GM21515 (cell line): ENCODE measurements around the gene TMEM132C.

ENCODE experiments used
- ATAC-seq: cut with Tn5 transposase; IDR thresholded peaks from one replicate; pipeline ENCODE4 v1.9.1; 2021; ENCODE audit not compliant: unreplicated experiment

Gene TMEM132C

DNA sequence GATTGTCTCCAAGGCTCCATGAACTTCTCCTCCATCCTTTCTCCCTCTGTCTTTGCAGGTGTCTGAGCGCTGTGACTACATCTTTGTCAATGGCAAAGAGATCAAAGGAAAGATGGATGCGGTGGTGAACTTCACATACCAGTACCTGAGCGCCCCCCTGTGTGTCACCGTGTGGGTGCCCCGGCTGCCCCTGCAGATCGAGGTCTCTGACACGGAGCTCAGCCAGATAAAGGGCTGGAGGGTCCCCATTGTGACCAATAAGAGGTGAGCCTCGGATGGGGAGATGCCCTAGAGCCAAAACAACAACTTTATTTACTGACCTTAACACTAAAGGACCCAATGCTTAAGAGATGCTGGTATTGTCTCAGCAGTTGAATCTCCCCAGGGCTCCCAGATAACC lies 426.8 kb downstream of the TMEM132C start:
- no peak for ATAC-seq

DNA sequence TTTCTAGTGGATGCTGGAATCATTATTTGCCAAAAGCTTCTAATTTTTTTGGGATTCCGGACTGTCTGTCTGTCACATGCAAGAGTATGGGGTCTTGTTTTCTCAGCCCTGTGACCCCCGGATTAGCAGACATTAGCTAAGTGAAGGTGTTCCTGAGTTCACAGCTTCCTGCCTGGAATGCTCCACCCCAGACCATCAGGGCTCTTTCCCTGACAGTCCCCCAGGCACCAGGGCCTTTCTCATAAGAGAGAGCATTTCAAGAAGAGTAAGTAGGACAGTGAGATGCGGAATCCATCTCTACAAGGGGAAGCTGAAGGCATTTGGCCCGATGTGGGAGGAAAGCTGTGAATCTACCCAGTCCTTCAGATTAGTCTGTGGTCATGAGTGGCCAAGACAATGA lies 427.5 kb downstream of the TMEM132C start:
- no peak for ATAC-seq

DNA sequence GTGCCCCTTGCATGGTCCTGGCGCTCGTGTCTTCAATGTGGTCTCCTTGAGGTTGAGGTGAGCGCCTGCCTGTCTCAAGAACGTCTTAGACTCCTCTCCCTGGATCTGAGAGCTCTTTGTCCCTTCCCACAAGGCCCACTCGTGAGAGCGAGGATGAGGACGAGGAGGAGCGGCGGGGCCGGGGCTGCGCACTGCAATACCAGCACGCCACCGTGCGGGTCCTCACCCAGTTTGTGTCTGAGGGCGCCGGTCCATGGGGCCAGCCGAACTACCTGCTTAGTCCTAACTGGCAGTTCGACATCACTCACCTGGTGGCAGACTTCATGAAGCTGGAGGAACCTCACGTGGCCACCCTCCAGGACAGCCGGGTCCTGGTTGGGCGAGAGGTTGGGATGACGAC lies 428.7 kb downstream of the TMEM132C start:
- no peak for ATAC-seq

DNA sequence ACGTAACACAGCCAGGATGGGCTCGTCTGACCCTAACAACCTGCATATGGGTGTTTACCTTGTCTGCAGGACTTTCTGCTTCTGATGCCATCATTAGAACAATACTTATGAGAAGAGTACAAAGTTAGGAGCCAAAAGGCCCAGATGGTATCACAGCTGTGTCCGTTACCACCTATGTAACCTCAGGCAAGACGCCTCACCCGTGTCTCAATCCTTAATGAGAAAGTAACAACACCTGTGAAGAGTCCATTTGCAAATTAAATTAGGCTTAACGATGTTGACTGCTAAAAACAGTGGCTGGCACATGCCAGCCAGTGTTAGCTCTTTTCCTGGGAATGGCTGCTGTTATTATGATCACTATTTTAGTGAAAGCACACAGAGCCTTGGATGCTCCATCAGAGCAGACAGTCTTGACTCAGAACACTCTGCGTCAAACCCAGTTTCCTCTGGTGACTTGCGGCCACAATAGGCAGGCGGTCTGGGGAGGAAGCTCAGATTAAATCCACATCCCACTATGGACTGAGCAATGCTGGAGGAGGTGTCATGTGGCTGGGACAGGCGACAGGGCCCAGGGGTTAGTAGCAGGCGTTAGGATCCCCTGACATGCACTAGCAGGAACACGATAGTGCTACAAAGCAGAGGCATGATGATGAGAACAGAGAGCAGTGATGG lies 431.5 kb downstream of the TMEM132C start:
- ATAC-seq, result no peak

DNA sequence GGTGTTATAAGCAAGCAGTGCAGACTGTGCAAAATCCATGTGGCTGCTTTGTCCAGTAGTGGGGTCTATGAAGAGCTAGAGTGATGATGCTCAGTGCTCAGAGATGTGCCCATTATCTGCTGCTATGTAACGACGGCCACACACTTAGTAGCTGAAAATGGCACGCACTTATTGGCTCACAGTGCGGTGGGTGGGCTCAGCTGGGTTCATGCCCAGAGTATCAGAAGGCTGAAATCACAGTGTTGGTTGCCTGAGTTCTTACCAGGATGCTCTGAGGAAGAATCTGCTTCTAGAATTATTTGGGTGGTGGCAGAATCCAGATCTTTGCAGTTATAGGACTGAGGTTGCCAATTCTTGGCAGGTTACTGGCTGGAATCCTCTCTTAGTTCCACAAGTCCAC lies 432.1 kb downstream of the TMEM132C start:
- ATAC-seq, result no peak

DNA sequence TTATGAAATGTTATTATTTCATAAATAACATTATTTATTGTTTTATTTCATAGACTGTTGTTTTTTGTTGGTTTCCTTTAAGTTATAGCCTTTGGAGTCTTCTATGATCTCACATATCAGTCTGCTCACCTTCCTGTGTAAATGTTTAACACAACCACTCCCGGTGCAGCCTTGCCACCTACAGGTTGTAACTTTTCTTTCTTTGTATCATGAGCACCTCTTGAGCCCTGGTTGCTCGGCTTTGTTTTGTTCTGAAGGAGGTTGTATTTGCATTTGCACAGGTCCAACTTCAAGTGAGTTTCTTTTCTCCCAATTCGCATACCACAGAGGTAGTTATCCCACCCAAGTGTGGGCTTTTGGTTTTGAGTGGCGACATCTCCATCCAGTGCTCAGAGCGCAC lies 435.4 kb downstream of the TMEM132C start:
- no peak for ATAC-seq

DNA sequence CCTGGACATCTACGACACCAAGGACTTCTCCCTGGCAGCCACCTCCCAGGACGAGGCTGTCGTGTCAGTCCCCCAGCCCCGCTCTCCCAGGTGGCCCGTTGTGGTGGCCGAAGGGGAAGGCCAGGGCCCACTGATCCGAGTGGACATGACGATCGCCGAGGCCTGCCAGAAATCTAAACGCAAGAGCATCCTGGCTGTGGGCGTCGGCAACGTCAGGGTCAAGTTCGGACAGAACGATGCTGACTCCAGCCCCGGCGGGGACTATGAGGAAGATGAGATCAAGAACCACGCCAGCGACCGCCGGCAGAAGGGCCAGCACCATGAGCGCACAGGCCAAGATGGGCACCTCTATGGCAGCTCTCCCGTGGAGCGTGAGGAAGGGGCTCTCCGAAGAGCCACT lies 438.2 kb downstream of the TMEM132C start:
- ATAC-seq, result no peak

DNA sequence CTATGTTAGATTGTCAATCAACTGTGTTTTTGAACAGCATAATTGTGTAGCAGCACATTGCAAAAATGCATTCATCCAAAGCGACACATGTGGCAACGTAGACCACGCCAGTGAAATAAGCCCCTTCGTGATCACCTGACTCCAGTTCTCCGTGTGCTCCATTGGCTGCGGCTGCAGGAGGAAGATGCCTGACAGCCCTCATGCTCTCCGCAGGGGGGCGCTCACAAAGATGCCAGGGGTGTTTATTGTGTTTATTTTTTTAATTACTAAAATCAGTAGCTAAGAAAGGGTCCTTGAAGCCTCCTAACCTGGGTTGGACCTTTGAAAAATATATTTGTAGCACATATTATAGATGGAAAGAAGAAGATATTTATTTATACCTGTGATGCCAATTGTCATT lies 440.5 kb downstream of the TMEM132C start:
- ATAC-seq, result no peak

DNA sequence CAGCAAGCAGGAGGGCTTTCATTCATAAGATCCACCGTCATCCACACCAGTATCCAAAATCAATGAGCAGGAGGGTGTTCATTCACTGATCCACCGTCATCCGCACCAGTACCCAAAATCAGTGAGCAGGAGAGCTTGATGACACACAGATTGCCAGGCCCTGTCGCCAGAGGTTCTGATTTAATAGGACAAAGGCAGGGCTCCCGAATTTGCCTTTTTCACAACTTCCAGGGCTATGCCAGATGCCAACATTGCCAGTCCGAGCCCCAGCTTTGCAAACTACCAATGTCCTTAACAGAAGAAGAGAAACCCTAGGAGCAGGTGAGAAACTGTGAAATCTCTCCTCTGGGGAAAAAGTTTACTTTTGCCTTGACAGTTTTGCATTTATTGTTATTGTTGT lies 441.8 kb downstream of the TMEM132C start:
- ATAC-seq, result no peak

DNA sequence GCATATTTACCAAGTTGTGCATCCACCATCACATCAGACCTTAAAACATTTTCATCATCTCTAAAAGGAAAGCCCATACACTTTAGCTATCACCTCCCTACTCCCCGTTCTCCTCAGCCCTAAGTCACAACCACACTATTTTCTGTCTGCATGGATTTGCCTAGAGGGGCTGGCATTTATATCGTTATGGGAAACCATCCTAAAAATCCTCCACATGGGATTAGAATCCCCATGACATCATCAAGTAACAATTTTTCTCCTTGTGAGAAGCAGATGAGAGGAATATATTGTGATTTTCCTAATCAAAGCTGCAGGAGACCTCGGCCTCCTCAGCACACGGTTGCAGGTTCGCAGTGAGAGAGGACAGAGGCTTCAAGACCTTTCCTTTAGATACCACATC lies 442.7 kb downstream of the TMEM132C start:
- ATAC-seq, result no peak

DNA sequence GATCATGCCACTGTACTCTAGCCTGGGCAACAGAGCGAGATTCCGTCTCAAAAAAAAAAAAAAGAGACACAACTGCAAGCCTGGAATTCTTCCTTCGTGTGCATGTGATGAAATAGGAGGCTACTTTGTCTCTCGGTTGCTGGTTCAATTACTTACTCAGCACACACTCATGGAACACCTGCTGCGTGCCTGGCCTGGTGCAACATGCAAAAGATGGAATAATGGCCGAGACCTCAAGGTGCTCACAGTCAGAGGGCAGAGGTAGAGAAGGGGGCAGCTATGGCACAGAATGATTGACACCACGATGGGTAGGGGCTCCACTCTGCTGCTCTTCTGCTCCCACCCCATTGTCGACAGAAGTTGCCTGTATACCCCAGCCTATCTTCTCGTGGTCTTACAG lies 444.5 kb downstream of the TMEM132C start:
- ATAC-seq, result no peak

DNA sequence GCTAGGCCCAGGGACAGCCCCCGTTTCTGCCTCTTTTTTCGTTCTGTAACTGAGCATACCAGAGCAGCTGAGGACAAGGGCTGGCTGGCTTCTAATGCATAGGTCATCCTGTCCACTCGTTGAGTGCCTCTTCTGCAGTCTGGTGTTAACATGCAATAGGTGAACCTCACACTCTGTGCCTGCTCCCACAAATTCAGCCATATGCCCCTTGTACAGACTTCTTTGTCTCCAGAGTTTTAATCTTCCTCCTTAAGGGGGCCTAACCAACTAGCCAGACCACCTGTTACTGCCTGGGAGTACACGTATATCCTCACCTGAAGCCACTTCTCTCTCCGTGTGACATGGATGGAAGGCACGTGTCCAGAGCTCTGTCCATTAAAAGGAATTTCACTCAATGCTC lies 445.7 kb downstream of the TMEM132C start:
- no peak for ATAC-seq

DNA sequence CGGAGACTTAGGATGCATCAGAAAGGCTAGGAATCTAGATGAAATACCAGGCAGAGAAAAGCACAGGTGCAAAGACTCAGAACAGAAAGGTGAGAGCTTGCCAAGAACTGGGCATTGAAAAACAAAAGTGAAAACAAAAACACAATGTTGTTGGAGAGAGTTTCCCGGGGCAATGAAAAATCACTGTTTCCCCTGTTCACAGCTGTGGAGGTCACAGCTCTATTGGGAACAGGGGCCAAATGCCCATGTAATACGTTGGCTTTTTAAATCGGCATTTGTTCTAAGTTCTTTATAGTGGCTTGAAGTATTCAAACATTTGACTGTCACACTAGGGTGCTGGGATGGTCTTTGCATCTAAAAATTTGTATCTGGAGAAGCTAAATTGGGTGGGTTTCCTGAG lies 448.5 kb downstream of the TMEM132C start:
- ATAC-seq, result no peak

DNA sequence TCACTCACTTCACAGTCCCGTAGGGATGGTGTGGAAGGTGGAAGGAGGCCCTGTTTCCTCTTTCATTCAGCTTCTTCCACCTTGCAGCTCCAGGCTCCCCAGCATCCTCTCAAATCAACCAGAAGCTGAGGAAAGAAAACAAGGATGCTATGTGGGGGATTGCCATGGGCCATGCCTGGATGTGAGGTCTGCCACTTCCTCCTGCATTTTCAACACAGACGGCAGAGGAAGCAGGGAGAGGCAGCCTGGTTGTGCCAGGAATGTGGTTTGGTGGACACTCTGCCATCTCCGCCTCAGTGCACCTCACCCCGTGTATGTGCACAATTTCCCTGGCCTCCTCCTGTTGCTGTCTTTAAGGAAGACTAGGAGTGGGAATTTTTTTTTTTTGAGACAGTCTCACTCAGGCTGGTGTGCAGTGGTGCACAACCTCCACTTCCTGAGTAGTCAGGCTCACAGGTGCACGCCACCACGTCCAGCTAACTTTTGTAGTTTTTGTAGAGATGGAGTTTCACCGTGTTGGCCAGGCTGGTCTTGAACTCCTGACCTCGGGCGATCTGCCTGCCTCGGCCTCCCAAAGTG lies 457.6 kb downstream of the TMEM132C start:
- no peak for ATAC-seq

DNA sequence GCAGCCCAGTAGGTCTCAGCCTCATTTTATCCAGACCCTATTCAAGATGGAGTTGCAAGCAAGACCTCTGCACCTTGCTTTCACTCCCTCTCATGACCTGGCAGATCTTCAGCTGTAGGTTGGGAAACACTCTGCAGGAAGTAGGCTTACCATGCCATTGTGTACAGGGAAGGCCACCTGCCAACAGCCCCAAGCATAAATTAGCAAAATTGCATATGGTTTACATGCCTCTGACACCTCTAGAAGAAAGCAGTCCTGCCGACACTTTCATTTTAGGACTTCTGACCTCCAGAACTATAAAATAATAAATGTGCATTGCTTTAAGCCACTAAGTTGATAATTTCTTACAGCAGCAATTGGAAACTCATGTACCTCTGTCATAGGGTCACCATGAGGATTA lies 459.9 kb downstream of the TMEM132C start:
- no peak for ATAC-seq

DNA sequence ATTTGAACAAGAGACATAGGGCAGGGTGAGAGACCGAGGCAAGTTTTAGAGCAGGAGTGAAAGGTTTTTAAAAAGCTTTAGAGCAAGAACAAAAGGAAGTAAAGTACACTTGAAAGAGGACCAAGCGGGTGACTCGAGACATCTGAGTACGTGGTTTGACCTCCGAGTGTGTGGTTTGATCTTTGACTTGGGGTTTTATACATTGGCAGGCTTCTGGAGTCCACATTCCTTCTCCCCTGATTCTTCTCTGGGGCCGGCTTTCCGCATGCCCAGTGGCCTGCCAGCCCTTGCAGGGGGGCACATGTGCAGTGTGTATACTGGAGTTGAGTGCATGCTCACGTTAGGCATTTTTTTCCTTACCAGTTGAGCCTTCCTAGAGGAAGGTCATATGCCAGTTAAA lies 460.5 kb downstream of the TMEM132C start:
- no peak for ATAC-seq

DNA sequence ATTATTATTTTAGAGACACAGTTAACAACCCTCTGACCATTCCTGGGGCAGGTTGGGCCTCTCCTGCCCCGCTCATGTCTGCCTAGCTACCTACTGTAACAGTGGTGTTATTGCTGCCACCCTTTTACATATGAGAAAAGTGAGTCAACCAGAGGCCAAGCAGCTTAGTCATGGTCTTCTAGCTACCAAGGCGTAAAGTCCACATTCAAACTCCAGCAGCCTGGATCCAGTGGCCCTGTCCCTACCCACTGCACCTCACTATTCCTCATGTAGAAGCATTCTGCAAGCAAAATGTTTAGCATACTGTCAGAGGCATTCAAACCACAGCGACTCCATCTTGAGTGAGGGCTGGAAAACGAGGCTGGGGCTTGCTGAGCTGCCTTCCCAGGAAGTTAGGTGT lies 461.0 kb downstream of the TMEM132C start:
- no peak for ATAC-seq

DNA sequence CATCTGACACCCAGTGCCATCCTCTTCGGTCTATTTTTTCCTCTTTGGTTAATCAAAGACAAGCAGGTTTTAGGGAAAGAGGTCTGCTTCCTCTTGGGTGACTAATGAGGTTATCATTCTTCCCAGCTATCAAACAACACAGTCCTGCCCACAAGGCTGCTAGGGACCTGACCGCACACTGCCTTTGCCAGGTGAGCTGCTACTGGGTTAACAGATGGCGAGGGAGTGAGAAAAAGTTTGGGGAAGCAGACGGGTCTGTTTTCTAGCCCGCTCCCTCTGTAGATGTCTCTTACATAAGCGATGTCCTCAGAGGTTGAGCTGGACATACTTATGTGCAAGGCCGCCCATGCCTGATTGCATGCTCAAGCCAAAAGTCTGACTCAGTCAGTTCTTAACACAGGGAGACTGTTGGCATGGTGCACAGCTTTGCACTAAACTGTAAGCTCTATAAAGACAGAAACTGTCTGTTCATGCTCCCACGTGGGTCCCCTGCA lies 462.7 kb downstream of the TMEM132C start:
- no peak for ATAC-seq

DNA sequence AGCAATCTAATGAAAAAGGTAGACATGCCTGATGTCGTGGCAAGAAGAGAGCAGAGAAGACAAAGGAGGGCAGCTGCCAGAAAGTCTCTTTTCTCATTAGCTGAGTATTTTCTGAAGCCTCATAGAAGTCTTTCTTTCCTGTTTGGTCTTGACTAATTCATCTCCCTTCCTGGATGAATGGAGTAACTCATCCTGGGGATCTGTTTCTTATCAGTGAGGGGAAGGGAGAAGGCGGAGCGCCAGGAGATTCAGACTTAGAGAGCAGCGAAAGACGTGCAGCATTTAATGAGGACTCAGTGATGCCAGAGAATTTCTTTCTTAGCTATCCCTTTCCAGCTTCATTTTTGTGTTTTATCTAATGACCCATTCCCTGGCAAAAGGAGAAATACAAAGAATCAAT lies 467.4 kb downstream of the TMEM132C start:
- no peak for ATAC-seq

DNA sequence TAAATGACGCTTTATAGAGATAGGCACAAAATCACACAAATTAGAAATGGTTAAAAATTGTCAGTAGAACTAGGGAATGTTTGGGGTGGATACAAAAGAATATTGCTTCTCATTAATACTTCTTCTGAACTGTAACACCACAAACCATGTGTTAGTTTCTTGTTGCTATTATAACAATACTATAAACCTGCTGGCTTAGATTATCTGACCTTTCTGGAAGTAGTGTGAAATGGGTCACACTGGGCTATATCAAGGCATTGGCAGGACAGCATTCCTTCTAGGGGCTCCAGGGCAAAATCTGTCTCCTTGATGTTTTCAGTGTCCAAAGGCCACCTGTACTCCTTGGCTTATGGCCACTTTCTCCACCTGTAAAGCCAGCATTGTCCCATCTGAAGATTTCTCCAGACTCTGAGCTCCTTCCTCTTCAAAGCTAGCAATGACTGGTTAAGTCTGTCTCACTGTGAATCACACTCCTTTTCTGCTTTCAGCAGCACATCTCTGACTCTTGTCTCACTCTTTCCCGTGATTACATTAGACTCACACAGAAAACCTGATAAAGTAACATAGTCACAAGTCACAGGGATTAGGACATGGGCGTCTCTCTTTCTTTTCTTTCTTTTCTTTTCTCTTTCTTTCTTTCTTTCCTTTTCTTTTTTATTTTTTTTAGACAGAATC lies 470.5 kb downstream of the TMEM132C start:
- ATAC-seq, result no peak

DNA sequence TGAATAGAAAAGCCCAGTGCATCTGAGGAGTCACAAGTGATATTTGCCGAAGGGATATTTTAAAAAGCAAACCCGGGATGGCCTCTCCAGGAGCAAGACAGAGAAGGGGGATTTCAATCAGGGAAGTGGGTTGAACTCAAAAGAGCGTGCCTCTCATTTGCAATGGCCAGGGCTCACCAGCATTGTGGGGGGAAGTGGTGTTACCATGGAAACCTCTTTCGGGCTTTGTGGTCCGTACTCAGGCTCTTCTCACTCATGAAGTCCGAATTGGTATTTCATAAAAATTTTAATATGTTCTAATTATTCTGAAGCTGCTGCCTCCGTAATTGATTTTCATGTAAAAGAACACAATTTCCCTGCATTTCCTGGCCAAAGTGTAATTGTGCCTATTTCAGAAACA lies 476.9 kb downstream of the TMEM132C start:
- no peak for ATAC-seq
